GM04504 (cell line): Measurements from ENCODE around the gene PICK1.
"Not testable (repeated sequence)": the region's sequence is repeated elsewhere in the genome, so short reads cannot be mapped to it uniquely, and the experiment has no call there.

ENCODE experiments used
- DNase-seq: peaks from one replicate; pipeline ENCODE4 v3.0.0-alpha.2; 2012; ENCODE audit warnings: low read depth

The PICK1 gene

GRCh38 chr22:38074181-38075104, 17.2 kb downstream of the PICK1 start:
- DNase-seq, result no peak

GRCh38 chr22:38075105-38075825, 18.1 kb downstream of the PICK1 start:
- no peak for DNase-seq

GRCh38 chr22:38075961-38076360, 18.8 kb downstream of the PICK1 start:
- no peak for DNase-seq

- DNase-seq, result no peak
These were observed 19.9 kb downstream of the PICK1 start for GRCh38 chr22:38077096-38077495.

GRCh38 chr22:38077595-38077994, 20.4 kb downstream of the PICK1 start:
- DNase-seq, result no peak

GRCh38 chr22:38078046-38078840, 21.0 kb downstream of the PICK1 start:
- no peak for DNase-seq

GRCh38 chr22:38079208-38079607, 22.0 kb downstream of the PICK1 start:
- DNase-seq, result not testable (repeated sequence)

- DNase-seq, result no peak
These were observed 22.6 kb downstream of the PICK1 start for GRCh38 chr22:38079804-38080203.

GRCh38 chr22:38080474-38080849, 23.3 kb downstream of the PICK1 start:
- DNase-seq, result no peak

- DNase-seq, result no peak
These were observed 23.8 kb downstream of the PICK1 start for GRCh38 chr22:38080850-38081635.

GRCh38 chr22:38081636-38081940, 24.4 kb downstream of the PICK1 start:
- no peak for DNase-seq

- DNase-seq, result no peak
These were observed 25.0 kb downstream of the PICK1 start for GRCh38 chr22:38081941-38082828.

- DNase-seq, result no peak
These were observed 25.9 kb downstream of the PICK1 start for GRCh38 chr22:38082986-38083710.

- DNase-seq, result no peak
These were observed 26.9 kb downstream of the PICK1 start, which contains the start of gene SLC16A8 for GRCh38 chr22:38083931-38084631. Gene SLC16A8, minus strand, starts transcription at chr22:38084184. Its CDS starts 1,311 bp downstream, at chr22:38082873.

- DNase-seq, result no peak
These were observed 27.9 kb downstream of the PICK1 start for GRCh38 chr22:38085056-38085455.

GRCh38 chr22:38085501-38085900, 28.3 kb downstream of the PICK1 start:
- no peak for DNase-seq

GRCh38 chr22:38086001-38086845, 29.0 kb downstream of the PICK1 start:
- no peak for DNase-seq

- no peak for DNase-seq
These were observed 29.7 kb downstream of the PICK1 start for GRCh38 chr22:38086942-38087341.
